Ovary (tissue), 9 donors: Measurements from ENCODE around the gene EYS. TPM values are rescaled to one million over a fixed set of nuclear protein-coding genes. Genes with fewer than 3 reads are reported as not detected.

Source experiments
- DNase-seq, 5 donors: peaks; one replicate each; pipeline ENCODE4 v3.0.0-alpha.2; 2019 to 2020
- H3K27ac ChIP-seq, 2 donors: fragments of 200-600 bp; one replicate each; pipeline versions ENCODE4 v1.5.1 to v1.8.0; 2019 to 2022
- H3K27me3 ChIP-seq: fragments of 200-600 bp; one replicate; pipeline ENCODE4 v1.8.0; 2022
- H3K36me3 ChIP-seq: fragments of 200-600 bp; sonication (generic); one replicate; pipeline ENCODE4 v1.5.1; 2019
- H3K4me1 ChIP-seq: one replicate; pipeline ENCODE4 v1.8.1; 2013; ENCODE audit warnings: mild to moderate bottlenecking, moderate library complexity; ENCODE audit not compliant: insufficient read depth
- H3K4me3 ChIP-seq: fragments of 200-600 bp; sonication (generic); one replicate; pipeline ENCODE4 v1.5.1; 2017
- H3K9me3 ChIP-seq, 2 donors: fragments of 200-600 bp in 1 of 2; sonication (generic) in 1 of 2; one replicate each; pipeline versions ENCODE4 v1.5.1 to v1.8.1; 2013 to 2019; ENCODE audit warnings: mild to moderate bottlenecking in 1 of 2, moderate library complexity in 1 of 2
- CTCF ChIP-seq, 3 donors: fragments of 450-650 bp in 2 of 3; fragments of 200-600 bp in 1 of 3; IDR thresholded peaks; one replicate each; pipeline versions ENCODE4 v1.5.1 to v1.8.0; 2016 to 2022; ENCODE audit warnings: antibody characterized with exemption in 3 of 3, mild to moderate bottlenecking in 1 of 3
- EP300 ChIP-seq: sonication (generic); formaldehyde crosslinking; IDR thresholded peaks from one replicate; pipeline ENCODE4 v1.6.1; 2017; ENCODE audit warnings: antibody characterized with exemption
- POLR2A ChIP-seq: fragments of 450-650 bp; IDR thresholded peaks from one replicate; pipeline ENCODE4 v1.6.1; 2017; ENCODE audit warnings: antibody characterized with exemption, mild to moderate bottlenecking, moderate library complexity
- whole genome bisulfite sequencing, 3 donors: extraction: QIAGEN DNeasy Blood & Tissue Kit in 1 of 3; methylation state at CpG; one replicate each; pipeline versions ENCODE4 v1.1.5 to v1.1.7; 2013 to 2017; 5-methylcytosine and 5-hydroxymethylcytosine counted together
- intact Hi-C, 4 donors: fragments of 100-400 bp; cut with DNase I; formaldehyde crosslinking; loops; one replicate each; pipeline versions ENCODE4 v1.11.0 to v1.15.1; 2022 to 2023
- polyA plus RNA-seq, 2 donors: library from polyadenylated mRNA; stranded (reverse); fragments of 200-250 nt in 1 of 2; fragments of 350-450 nt in 1 of 2; fragmentation: Illumina TruSeq in 1 of 2; extraction: RNeasy Lipid Tissue Mini Kit (QIAGEN cat#74804) in 1 of 2; gene quantifications; one replicate each; pipeline ENCODE4 v1.2.3, GENCODE V29; 2013 to 2014
- total RNA-seq, 7 donors: library from RNA; depleted of rRNA in 2 of 7; stranded (reverse); fragments of >200 nt in 2 of 7; fragmentation: NEBNext Ultra II Directional in 3 of 7; extraction: Animal tissue kit (Norgen Biotek cat#: 25700) in 3 of 7; gene quantifications; one replicate each; pipeline versions ENCODE4 v1.1.0 to v1.2.4, GENCODE V29; 2016 to 2023
- donor health status: DM: no; HTN: no; CAD: no; lungs with moderate emphysema.
- donor health status: DM: no; HTN: no; CAD: no.
- donor health status: Bipolar disorder and iron deficiency.
- donor health status: DM: yes; HTN: yes; CAD: no.
- donor health status: DM: no; HTN: no; CAD: no.
- donor health status: DM: yes; HTN: yes; CAD: no.

EYS gene
- total and polyA plus RNA-seq, 9 donors = under 0.01 to 0.03 (median 0.01) TPM; not detected in 6

- 86 to 93% (median 91%) methylated on average over 3 of the region's 3 CpGs for WGBS, 3 donors
- no peak for DNase-seq
- TF ChIP-seq POLR2A = no peak
- no peak for TF ChIP-seq CTCF (IDR thresholded peaks at IDR 0.05)
- no peak for TF ChIP-seq EP300
Observed at GRCh38 chr6:64010666-64011065, 1696.4 kb downstream of the EYS start.

DNA sequence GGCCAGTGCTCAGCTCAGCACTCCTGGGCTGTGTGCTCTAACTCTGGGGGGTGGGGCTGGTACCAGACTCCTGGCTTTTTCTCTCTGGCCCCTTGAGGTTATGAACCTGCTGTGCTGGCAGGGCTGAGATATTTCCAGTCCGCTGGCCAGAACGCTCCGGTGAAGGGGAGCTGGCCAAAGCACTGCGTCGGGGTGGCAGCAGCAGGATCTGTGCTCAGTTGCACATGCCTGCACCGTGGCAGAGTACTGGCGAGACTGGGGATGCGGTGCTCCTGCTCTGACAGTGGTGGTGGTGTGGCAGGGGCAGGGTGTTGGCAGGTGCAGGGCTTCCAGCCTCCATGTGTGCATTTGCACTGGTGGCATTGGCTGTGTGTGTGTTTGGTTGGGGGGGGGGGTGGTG, 1697.0 kb downstream of the EYS start:
- Histone ChIP-seq H3K27me3 (no peaks in the 10 kb centered on the region), H3K4me3 (no peak overlapping the region), H3K9me3 (no peaks in the 10 kb centered on the region), H3K4me1 (no peaks in the 10 kb centered on the region), H3K27ac (no peak overlapping the region), H3K36me3 (no peaks in the 10 kb centered on the region)
- intact Hi-C loops = no loop called here
- TF ChIP-seq EP300 = no peak
- TF ChIP-seq POLR2A = no peak
- no peak for TF ChIP-seq CTCF (IDR thresholded peaks at IDR 0.05)
- 94 to 96% (median 94%) methylated on average over 8 of the region's 8 CpGs for WGBS, 3 donors
- no peak for DNase-seq

More at GRCh38 chr6:64010666-64011065, 1696.4 kb downstream of the EYS start:
- no peaks in the 10 kb centered on the region for H3K27me3 ChIP-seq
- H3K4me1 ChIP-seq = no peaks in the 10 kb centered on the region
- no peaks in the 10 kb centered on the region for H3K36me3 ChIP-seq
- H3K4me3 ChIP-seq = no peak overlapping the region
- H3K27ac ChIP-seq = no peak overlapping the region
- H3K9me3 ChIP-seq = no peaks in the 10 kb centered on the region
- intact Hi-C loops = no loop called here

- Histone ChIP-seq H3K36me3 (no peaks in the 10 kb centered on the region), H3K4me3 (no peak overlapping the region), H3K27me3 (no peaks in the 10 kb centered on the region), H3K4me1 (no peaks in the 10 kb centered on the region), H3K9me3 (no peaks in the 10 kb centered on the region), H3K27ac (no peak overlapping the region)
- TF ChIP-seq EP300 (no peak), POLR2A (no peak), CTCF (IDR thresholded peaks at IDR 0.05) (no peak)
- DNase-seq = no peak
- intact Hi-C loops = no loop called here
Observed at GRCh38 chr6:64006246-64006645, 1700.8 kb downstream of the EYS start.

DNA sequence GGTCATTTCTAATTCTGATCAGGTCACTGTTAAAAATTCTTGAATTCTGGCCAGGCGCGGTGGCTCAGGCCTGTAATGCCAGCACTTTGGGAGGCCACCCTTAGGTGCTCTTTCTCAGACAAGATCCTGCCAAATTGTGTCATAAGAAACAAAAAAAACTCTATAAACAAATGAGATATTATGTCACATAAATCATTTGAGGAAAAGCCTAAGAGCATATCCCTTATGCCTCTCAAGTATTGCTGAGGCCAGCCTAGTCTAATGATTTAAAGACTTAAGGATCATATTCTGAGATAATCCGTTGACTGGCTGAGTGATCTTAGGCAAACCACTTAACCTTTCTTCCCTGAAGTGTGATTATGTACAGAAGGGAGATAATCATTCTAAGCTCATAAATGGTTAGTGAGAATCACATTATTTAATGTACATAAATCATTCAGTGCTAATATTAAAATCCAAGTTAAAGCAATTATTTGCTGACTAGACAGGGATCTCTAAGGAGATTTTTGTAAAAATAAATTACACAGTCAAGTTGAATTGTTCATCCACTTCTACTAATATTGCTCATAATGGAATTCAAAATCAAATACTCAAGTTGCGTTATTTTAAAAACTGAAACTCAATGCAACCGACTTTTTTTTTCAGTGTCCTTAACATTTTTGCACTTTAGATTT, 1706.1 kb downstream of the EYS start:
- Histone ChIP-seq H3K9me3 (no peaks in the 10 kb centered on the region), H3K36me3 (no peaks in the 10 kb centered on the region), H3K4me1 (no peaks in the 10 kb centered on the region), H3K27ac (no peak overlapping the region), H3K4me3 (no peak overlapping the region), H3K27me3 (no peaks in the 10 kb centered on the region)
- WGBS, 3 donors = 88 to 91% (median 88%) methylated on average over 5 of the region's 5 CpGs
- no peak for TF ChIP-seq POLR2A
- TF ChIP-seq CTCF (IDR thresholded peaks at IDR 0.05) = no peak
- TF ChIP-seq EP300 = no peak
- intact Hi-C loops = no loop called here
- DNase-seq = no peak
